ACC112 (cell line): ENCODE data around the gene BAIAP3.

Experiments used
- H2AFZ ChIP-seq: fragments of 200-600 bp; sonication (generic); one replicate; pipeline ENCODE4 v1.6.0; 2017; ENCODE audit warnings: antibody characterized with exemption, low read length; ENCODE audit not compliant: unreplicated experiment
- H3K27ac ChIP-seq: fragments of 200-600 bp; sonication (generic); 2 replicates; pipeline ENCODE4 v1.5.1; 2014; ENCODE audit warnings: low read depth, mild to moderate bottlenecking, antibody characterized with exemption, low read length, moderate library complexity
- H3K27me3 ChIP-seq: fragments of 200-600 bp; sonication (generic); 2 replicates; pipeline ENCODE4 v1.6.1; 2014; ENCODE audit warnings: mild to moderate bottlenecking, antibody characterized with exemption, low read length, moderate library complexity, mixed read lengths; ENCODE audit not compliant: insufficient read depth
- H3K36me3 ChIP-seq: fragments of 200-600 bp; sonication (generic); 2 replicates; pipeline ENCODE4 v1.6.1; 2016; ENCODE audit warnings: mild to moderate bottlenecking, antibody characterized with exemption, low read length, moderate library complexity, mixed read lengths; ENCODE audit not compliant: insufficient read depth
- H3K4me1 ChIP-seq: fragments of 200-600 bp; sonication (generic); one replicate; pipeline ENCODE4 v1.6.1; 2016; ENCODE audit warnings: low read length, mixed read lengths; ENCODE audit not compliant: insufficient read depth, unreplicated experiment, control insufficient read depth
- H3K4me3 ChIP-seq: fragments of 200-600 bp; sonication (generic); 2 replicates; pipeline ENCODE4 v1.5.1; 2014; ENCODE audit warnings: mild to moderate bottlenecking, low read depth, low read length
- H3K79me2 ChIP-seq: fragments of 200-600 bp; sonication (generic); one replicate; pipeline ENCODE4 v1.6.0; 2016; ENCODE audit warnings: low read length; ENCODE audit not compliant: control insufficient read depth, unreplicated experiment, insufficient read depth

The BAIAP3 gene

GRCh38 chr16:1349951-1350350 is 16.5 kb downstream of the BAIAP3 start:
- Histone ChIP-seq H3K27me3 (no peaks in the 10 kb centered on the region), H2AFZ (no peak overlapping the region), H3K4me3 (no peak overlapping the region; the same call in 1 of the 2 replicates), H3K27ac (no peak overlapping the region), H3K36me3 (peaks cover 3% of the 10 kb centered on the region; the same call in 1 of the 2 replicates), H3K79me2 (peaks cover 43% of the 10 kb centered on the region), H3K4me1 (peaks cover 12% of the 10 kb centered on the region)

- H3K27ac ChIP-seq, result no peak overlapping the region
- H2AFZ ChIP-seq, result no peak overlapping the region
- peaks cover 50% of the 10 kb centered on the region for H3K79me2 ChIP-seq
- peaks cover 3% of the 10 kb centered on the region; the same call in 1 of the 2 replicates for H3K36me3 ChIP-seq
- H3K4me3 ChIP-seq, result peak overlapping the region; percentile 92
- H3K27me3 ChIP-seq, result no peaks in the 10 kb centered on the region
- peaks cover 12% of the 10 kb centered on the region for H3K4me1 ChIP-seq
These were observed 17.2 kb downstream of the BAIAP3 start for GRCh38 chr16:1350691-1351090.

GRCh38 chr16:1351215-1351581 is 17.8 kb downstream of the BAIAP3 start:
- H3K27me3 ChIP-seq, result no peaks in the 10 kb centered on the region
- H3K27ac ChIP-seq, result no peak overlapping the region
- peaks cover 55% of the 10 kb centered on the region for H3K79me2 ChIP-seq
- peak overlapping the region; percentile 49 for H2AFZ ChIP-seq
- peaks cover 12% of the 10 kb centered on the region for H3K4me1 ChIP-seq
- peak overlapping the region; percentile 92 for H3K4me3 ChIP-seq
- peaks cover 3% of the 10 kb centered on the region; the same call in 1 of the 2 replicates for H3K36me3 ChIP-seq

GRCh38 chr16:1351582-1352362 is 18.3 kb downstream of the BAIAP3 start, which contains the start of the genes GNPTG and TSR3:
Gene GNPTG (plus strand): TSS chr16:1351931. CDS start chr16:1351966, 35 bp downstream.
Gene TSR3 (minus strand): TSS chr16:1351878. CDS start chr16:1351804, 74 bp downstream.
- H3K36me3 ChIP-seq, result peaks cover 3% of the 10 kb centered on the region; the same call in 1 of the 2 replicates
- peak within 1 kb of the TSS; percentile 92 for H3K4me3 ChIP-seq
- H2AFZ ChIP-seq, result peak within 1 kb of the TSS; percentile 49
- no peaks in the 10 kb centered on the region for H3K27me3 ChIP-seq
- peaks cover 60% of the 10 kb centered on the region for H3K79me2 ChIP-seq
- no peak within 1 kb of the TSS for H3K27ac ChIP-seq
- H3K4me1 ChIP-seq, result peaks cover 12% of the 10 kb centered on the region

- Histone ChIP-seq H3K4me1 (peaks cover 25% of the 10 kb centered on the region), H3K27ac (no peak overlapping the region), H3K4me3 (no peak overlapping the region), H3K36me3 (no peaks in the 10 kb centered on the region), H3K79me2 (peaks cover 80% of the 10 kb centered on the region), H2AFZ (no peak overlapping the region), H3K27me3 (no peaks in the 10 kb centered on the region)
These were observed 21.5 kb downstream of the BAIAP3 start for GRCh38 chr16:1354815-1355540.

GRCh38 chr16:1355591-1355990 is 22.1 kb downstream of the BAIAP3 start:
- Histone ChIP-seq H3K36me3 (no peaks in the 10 kb centered on the region), H3K4me3 (no peak overlapping the region), H3K79me2 (peaks cover 80% of the 10 kb centered on the region), H3K27me3 (no peaks in the 10 kb centered on the region), H3K27ac (no peak overlapping the region), H2AFZ (no peak overlapping the region), H3K4me1 (peaks cover 21% of the 10 kb centered on the region)

GRCh38 chr16:1356061-1356900 is 22.8 kb downstream of the BAIAP3 start:
- Histone ChIP-seq H3K36me3 (peaks cover 3% of the 10 kb centered on the region; the same call in 1 of the 2 replicates), H3K79me2 (peaks cover 75% of the 10 kb centered on the region), H3K27me3 (no peaks in the 10 kb centered on the region), H3K4me3 (no peak overlapping the region), H2AFZ (no peak overlapping the region), H3K4me1 (peaks cover 17% of the 10 kb centered on the region), H3K27ac (no peak overlapping the region)

GRCh38 chr16:1357906-1358566 is 24.6 kb downstream of the BAIAP3 start:
- Histone ChIP-seq H3K4me1 (peaks cover 16% of the 10 kb centered on the region), H2AFZ (no peak overlapping the region), H3K27ac (peak overlapping the region; percentile 20; the same call in 1 of the 2 replicates), H3K4me3 (no peak overlapping the region), H3K79me2 (peaks cover 70% of the 10 kb centered on the region), H3K27me3 (no peaks in the 10 kb centered on the region), H3K36me3 (peaks cover 3% of the 10 kb centered on the region; the same call in 1 of the 2 replicates)

- H3K36me3 ChIP-seq, result peaks cover 12% of the 10 kb centered on the region
- peaks cover 36% of the 10 kb centered on the region for H3K79me2 ChIP-seq
- no peak overlapping the region for H2AFZ ChIP-seq
- H3K4me1 ChIP-seq, result peaks cover 12% of the 10 kb centered on the region
- no peak overlapping the region for H3K27ac ChIP-seq
- no peaks in the 10 kb centered on the region for H3K27me3 ChIP-seq
- H3K4me3 ChIP-seq, result no peak overlapping the region
These were observed 28.4 kb downstream of the BAIAP3 start for GRCh38 chr16:1361685-1362360.
